Measurements from ENCODE around the gene ADAMTS12.
"Not testable (repeated sequence)": the region's sequence is repeated elsewhere in the genome, so short reads cannot be mapped to it uniquely, and the experiment has no call there.

- TF ChIP-seq CTCF (IDR thresholded peaks at IDR 0.05 in 4 of 5, conservative IDR thresholded peaks at IDR 0.05 in 1 of 5); POLR2A (IDR thresholded peaks at IDR 0.05): not testable (repeated sequence)
These were observed 376.4 kb downstream of the ADAMTS12 start for GRCh38 chr5:33515366-33515765.
